ENCODE measurements around the gene C1S. TPM values are rescaled to one million over a fixed set of nuclear protein-coding genes. Genes with fewer than 3 reads are reported as not detected.

C1S gene
- total RNA-seq, 4 donors from 2014 or later: 137 to 470 (median 255) TPM

DNA sequence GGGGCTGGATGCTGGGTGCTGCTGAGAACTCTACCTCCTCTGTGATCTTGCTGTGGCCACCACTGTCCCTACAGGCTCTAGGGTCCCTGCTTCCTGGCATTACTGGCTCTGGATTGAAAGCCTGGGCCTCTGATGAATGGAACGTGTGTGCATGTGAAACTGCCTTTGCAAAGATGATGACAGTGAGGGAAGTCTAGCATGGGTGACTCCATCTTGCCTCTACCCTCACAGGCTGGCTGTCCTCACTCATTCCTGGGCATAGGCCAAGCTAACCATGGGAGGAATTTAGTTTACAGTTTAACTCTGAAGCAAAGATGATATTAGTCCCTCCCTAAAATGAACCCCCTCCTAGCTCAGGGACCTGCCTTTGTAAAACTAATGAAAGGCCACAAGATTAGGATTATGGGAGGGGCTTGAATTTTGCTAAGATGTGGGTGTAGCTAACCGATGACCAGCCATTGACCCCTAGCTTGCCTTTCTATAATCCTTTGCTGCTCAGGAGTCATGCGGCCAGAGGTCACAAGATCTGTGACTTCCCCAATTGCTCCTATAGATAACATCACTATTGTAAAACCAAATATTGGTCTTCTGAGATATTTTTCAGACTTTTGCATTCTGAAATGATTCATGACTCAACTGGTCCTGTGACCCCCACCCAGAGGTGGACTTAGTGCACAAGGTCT lies 2.2 kb upstream of the C1S start:
- H3K4me3 ChIP-seq (replicated peaks in 1 of 3): no peak overlapping the region
- H3K9me3 ChIP-seq: no peaks in the 10 kb centered on the region
- no peak for DNase-seq
- 88 to 90% methylated on average over 2 to 3 of the region's 3 CpGs for WGBS, 2 donors
- intact Hi-C loops (cut with DNase I): loop anchor here (5.0 kb wide), 1 partner anchor 34 kb away; the partner anchor contains the start of gene C1R
- H3K27me3 ChIP-seq: no peaks in the 10 kb centered on the region
- peaks cover 0 to 15% of the 10 kb centered on the region in 2 donors for H3K4me1 ChIP-seq
- no peak overlapping the region for H3K27ac ChIP-seq
- TF ChIP-seq CTCF (IDR thresholded peaks at IDR 0.05): no peak
- no peak for TF ChIP-seq POLR2A (IDR thresholded peaks at IDR 0.05)
- no peaks in the 10 kb centered on the region for H3K36me3 ChIP-seq

DNA sequence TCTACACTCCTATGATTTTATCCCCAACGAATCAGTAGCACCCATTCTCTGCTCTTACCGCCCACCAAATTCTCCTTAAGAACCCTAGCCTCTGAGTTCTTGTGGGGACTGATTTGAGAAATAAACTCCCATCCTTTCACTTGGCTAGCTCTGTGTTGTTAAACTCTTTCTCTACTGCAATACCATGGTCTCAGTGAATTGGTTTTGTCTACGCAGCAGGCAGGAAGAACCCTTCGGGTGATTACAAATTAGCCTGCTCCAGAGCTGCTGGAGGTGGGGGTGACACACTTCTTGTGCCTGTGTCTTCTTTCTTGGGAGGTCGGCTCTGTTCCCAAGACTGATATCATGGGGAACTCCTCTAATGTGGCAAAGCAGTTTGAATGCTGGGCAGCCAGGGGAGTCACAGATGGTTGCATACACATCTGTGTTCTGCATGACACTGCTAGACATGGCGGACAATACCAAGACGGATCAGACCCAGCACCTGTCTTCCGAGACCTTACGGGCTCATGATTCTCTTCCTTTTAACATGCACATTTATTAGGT lies 1.6 kb upstream of the C1S start:
- intact Hi-C loops (cut with DNase I): loop anchor here (5.0 kb wide), 1 partner anchor 33 kb away; the partner anchor contains the start of gene C1R
- WGBS, 2 donors: 88 to 97% methylated on average over 9 of the region's 9 CpGs
- no peak for DNase-seq

GRCh38 chr12:7059780-7060179 lies 738 bp upstream of the C1S start:
- Histone ChIP-seq H3K27ac (peak overlapping the region in 1 of 3 donors; percentile 37), H3K27me3 (no peaks in the 10 kb centered on the region), H3K36me3 (no peaks in the 10 kb centered on the region), H3K4me3 (replicated peaks in 1 of 3) (no peak overlapping the region), H3K9me3 (no peaks in the 10 kb centered on the region), H3K4me1 (peaks cover 0 to 15% of the 10 kb centered on the region in 2 donors)
- TF ChIP-seq POLR2A (IDR thresholded peaks at IDR 0.05) (no peak), CTCF (IDR thresholded peaks at IDR 0.05) (no peak)
- intact Hi-C loops (cut with DNase I): loop anchor here (5.0 kb wide), 2 partner anchors 33 to 43 kb away; partner anchors contain the start of gene C1R
- whole genome bisulfite sequencing, 2 donors: 90 to 97% methylated on average over 4 of the region's 4 CpGs
- no peak for DNase-seq

More for the DNA sequence above, 1.6 kb upstream of the C1S start:
- Histone ChIP-seq H3K36me3 (no peaks in the 10 kb centered on the region), H3K4me1 (peaks cover 0 to 15% of the 10 kb centered on the region in 2 donors), H3K9me3 (no peaks in the 10 kb centered on the region), H3K4me3 (replicated peaks in 1 of 3) (no peak overlapping the region), H3K27me3 (no peaks in the 10 kb centered on the region), H3K27ac (no peak overlapping the region)
- no peak for TF ChIP-seq POLR2A (IDR thresholded peaks at IDR 0.05)
- no peak for TF ChIP-seq CTCF (IDR thresholded peaks at IDR 0.05)

- DNase-seq: no peak
- peaks cover 0 to 15% of the 10 kb centered on the region in 2 donors for H3K4me1 ChIP-seq
- intact Hi-C loops (cut with DNase I): loop anchor here (5.0 kb wide), 1 partner anchor 41 kb away; no protein-coding TSS in a partner anchor
Measured at GRCh38 chr12:7061138-7061537, 620 bp downstream of the C1S start.

More at GRCh38 chr12:7061138-7061537, 620 bp downstream of the C1S start:
- peak overlapping the region in 1 of 3 donors; percentile 12 for H3K4me3 ChIP-seq (replicated peaks in 1 of 3)
- no peaks in the 10 kb centered on the region for H3K27me3 ChIP-seq
- peak overlapping the region; percentile 63 to 72 (median 67) for H3K27ac ChIP-seq
- no peaks in the 10 kb centered on the region for H3K9me3 ChIP-seq
- H3K36me3 ChIP-seq: no peaks in the 10 kb centered on the region
- WGBS, 2 donors: 69 to 78% methylated on average over 13 of the region's 13 CpGs
- TF ChIP-seq POLR2A (IDR thresholded peaks at IDR 0.05): no peak
- TF ChIP-seq CTCF (IDR thresholded peaks at IDR 0.05): no peak
